Measurements from ENCODE around the gene GFM2. TPM values are rescaled to one million over a fixed set of nuclear protein-coding genes. Genes with fewer than 3 reads are reported as not detected.

The GFM2 gene
- total and polyA plus RNA-seq, 2 donors (not counting 1 experiment from before 2014, with no cell fraction given) = 30.2 to 51.7 TPM

DNA sequence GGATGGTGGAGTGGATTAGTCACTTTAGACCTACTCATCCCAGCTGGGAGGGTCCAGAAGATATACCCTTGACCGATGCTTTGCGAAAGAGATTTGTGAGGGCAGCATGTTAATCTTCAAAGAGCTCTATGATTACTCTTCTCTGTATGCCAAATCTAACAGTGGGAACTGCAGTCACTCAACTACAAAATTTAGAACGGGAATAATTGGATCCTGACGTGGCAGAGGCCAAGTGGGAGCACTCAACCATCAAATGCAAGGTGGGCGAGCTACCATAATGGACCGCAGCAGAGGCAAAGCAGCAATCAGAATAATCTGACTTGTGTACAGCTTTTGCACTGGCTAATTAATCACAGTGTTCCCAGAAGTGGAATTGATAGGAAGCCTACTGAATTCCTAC lies 20.5 kb upstream of the GFM2 start:
- no peaks in the 10 kb centered on the region for H4K20me1 ChIP-seq (ENCODE audit: control insufficient read depth, extremely low read depth, insufficient read depth, low read length)
- DNase-seq (ENCODE audit: low read depth in 2 of 2) = no peak
- H3K36me3 ChIP-seq (ENCODE audit: control insufficient read depth, insufficient read depth, low read length) = no peaks in the 10 kb centered on the region
- H3K27ac ChIP-seq (ENCODE audit: insufficient read depth, low read length) = no peak overlapping the region
- no peak for TF ChIP-seq EZH2 (IDR thresholded peaks at IDR 0.05; ENCODE audit: low read length, missing control alignments)
- TF ChIP-seq, protein P1, sequence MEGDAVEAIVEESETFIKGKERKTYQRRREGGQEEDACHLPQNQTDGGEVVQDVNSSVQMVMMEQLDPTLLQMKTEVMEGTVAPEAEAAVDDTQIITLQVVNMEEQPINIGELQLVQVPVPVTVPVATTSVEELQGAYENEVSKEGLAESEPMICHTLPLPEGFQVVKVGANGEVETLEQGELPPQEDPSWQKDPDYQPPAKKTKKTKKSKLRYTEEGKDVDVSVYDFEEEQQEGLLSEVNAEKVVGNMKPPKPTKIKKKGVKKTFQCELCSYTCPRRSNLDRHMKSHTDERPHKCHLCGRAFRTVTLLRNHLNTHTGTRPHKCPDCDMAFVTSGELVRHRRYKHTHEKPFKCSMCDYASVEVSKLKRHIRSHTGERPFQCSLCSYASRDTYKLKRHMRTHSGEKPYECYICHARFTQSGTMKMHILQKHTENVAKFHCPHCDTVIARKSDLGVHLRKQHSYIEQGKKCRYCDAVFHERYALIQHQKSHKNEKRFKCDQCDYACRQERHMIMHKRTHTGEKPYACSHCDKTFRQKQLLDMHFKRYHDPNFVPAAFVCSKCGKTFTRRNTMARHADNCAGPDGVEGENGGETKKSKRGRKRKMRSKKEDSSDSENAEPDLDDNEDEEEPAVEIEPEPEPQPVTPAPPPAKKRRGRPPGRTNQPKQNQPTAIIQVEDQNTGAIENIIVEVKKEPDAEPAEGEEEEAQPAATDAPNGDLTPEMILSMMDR (conservative IDR thresholded peaks at IDR 0.05 in 1 of 2, IDR thresholded peaks at IDR 0.05 in 1 of 2; ENCODE audit: low read depth in 1 of 2, low read length in 2 of 2) = no peak
- no peaks in the 10 kb centered on the region for H3K27me3 ChIP-seq (ENCODE audit: control insufficient read depth, insufficient read depth, low read length)
- H3K4me2 ChIP-seq (ENCODE audit: extremely low read depth, insufficient read depth, low read length) = no peak overlapping the region
- no peaks in the 10 kb centered on the region for H3K9me3 ChIP-seq (ENCODE audit: control insufficient read depth, insufficient read depth, low read depth, low read length)
- no peak overlapping the region for H3K4me3 ChIP-seq (replicated peaks in 1 of 4; ENCODE audit: control extremely low read depth in 1 of 4, insufficient read depth in 1 of 4, low read depth in 3 of 4, low read length in 4 of 4)
- no peak overlapping the region for H3K9ac ChIP-seq (ENCODE audit: insufficient read depth, low read length)
- no peak overlapping the region for H2AFZ ChIP-seq (ENCODE audit: low read length)
- H3K4me1 ChIP-seq (ENCODE audit: control insufficient read depth, extremely low read depth, insufficient read depth, low read length) = no peaks in the 10 kb centered on the region
- no peaks in the 10 kb centered on the region for H3K79me2 ChIP-seq (ENCODE audit: control insufficient read depth, insufficient read depth, low read length)

DNA sequence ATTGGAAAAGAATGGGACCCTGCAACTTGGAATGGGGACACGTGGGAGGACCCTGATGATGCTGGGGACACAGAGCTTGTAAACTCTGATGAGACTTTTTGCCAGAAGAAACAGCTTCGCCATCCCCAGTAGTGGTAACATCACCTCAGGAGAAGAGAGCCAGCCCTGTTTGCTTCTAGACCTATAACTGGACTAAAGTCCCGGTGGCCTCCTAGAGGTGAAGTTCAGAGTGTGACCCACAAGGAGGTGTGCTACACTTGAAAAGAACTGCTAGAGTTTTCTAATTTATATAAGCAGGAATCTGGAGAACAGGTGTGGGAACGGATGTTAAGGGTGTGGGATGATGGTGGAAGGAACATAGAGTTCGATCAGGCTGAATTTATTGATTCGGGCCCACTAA lies 19.9 kb upstream of the GFM2 start:
- no peaks in the 10 kb centered on the region for H3K27me3 ChIP-seq (ENCODE audit: control insufficient read depth, insufficient read depth, low read length)
- DNase-seq (ENCODE audit: low read depth in 2 of 2) = no peak

DNA sequence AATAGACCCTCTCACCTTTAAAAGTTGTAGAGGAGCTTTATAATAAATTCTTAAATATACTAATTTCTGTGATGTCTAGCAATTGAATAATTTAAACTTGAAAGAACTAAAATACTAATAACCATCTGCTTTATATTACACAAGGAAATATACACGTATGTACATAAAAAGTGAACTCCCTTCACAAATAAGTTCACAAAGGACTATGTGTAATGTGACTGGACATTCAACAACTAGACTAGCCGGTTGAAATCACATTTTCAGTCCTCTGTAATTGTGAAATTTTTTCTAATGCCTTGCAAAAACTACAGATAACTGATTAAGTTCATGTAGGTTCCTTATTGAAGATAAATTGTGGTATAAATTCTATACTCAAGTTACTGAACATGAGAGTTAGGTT lies 11.7 kb upstream of the GFM2 start:
- no peak overlapping the region for H3K4me3 ChIP-seq (replicated peaks in 1 of 4; ENCODE audit: control extremely low read depth in 1 of 4, insufficient read depth in 1 of 4, low read depth in 3 of 4, low read length in 4 of 4)
- H3K4me1 ChIP-seq (ENCODE audit: control insufficient read depth, extremely low read depth, insufficient read depth, low read length) = no peaks in the 10 kb centered on the region
- H2AFZ ChIP-seq (ENCODE audit: low read length) = no peak overlapping the region
- no peak for DNase-seq (ENCODE audit: low read depth in 2 of 2)
- H3K27me3 ChIP-seq (ENCODE audit: control insufficient read depth, insufficient read depth, low read length) = no peaks in the 10 kb centered on the region
- H3K36me3 ChIP-seq (ENCODE audit: control insufficient read depth, insufficient read depth, low read length) = no peaks in the 10 kb centered on the region
- no peak overlapping the region for H3K9ac ChIP-seq (ENCODE audit: insufficient read depth, low read length)
- no peaks in the 10 kb centered on the region for H3K79me2 ChIP-seq (ENCODE audit: control insufficient read depth, insufficient read depth, low read length)
- TF ChIP-seq, protein P1 (conservative IDR thresholded peaks at IDR 0.05 in 1 of 2, IDR thresholded peaks at IDR 0.05 in 1 of 2; ENCODE audit: low read depth in 1 of 2, low read length in 2 of 2) = no peak
- no peak for TF ChIP-seq EZH2 (IDR thresholded peaks at IDR 0.05; ENCODE audit: low read length, missing control alignments)
- no peaks in the 10 kb centered on the region for H4K20me1 ChIP-seq (ENCODE audit: control insufficient read depth, extremely low read depth, insufficient read depth, low read length)
- no peak overlapping the region for H3K4me2 ChIP-seq (ENCODE audit: extremely low read depth, insufficient read depth, low read length)
- no peak overlapping the region for H3K27ac ChIP-seq (ENCODE audit: insufficient read depth, low read length)
- no peaks in the 10 kb centered on the region for H3K9me3 ChIP-seq (ENCODE audit: control insufficient read depth, insufficient read depth, low read depth, low read length)

More for the DNA sequence above, 19.9 kb upstream of the GFM2 start:
- H2AFZ ChIP-seq (ENCODE audit: low read length) = no peak overlapping the region
- TF ChIP-seq, protein P1 (conservative IDR thresholded peaks at IDR 0.05 in 1 of 2, IDR thresholded peaks at IDR 0.05 in 1 of 2; ENCODE audit: low read depth in 1 of 2, low read length in 2 of 2) = no peak
- no peak for TF ChIP-seq EZH2 (IDR thresholded peaks at IDR 0.05; ENCODE audit: low read length, missing control alignments)
- H3K36me3 ChIP-seq (ENCODE audit: control insufficient read depth, insufficient read depth, low read length) = no peaks in the 10 kb centered on the region
- H3K9ac ChIP-seq (ENCODE audit: insufficient read depth, low read length) = no peak overlapping the region
- H4K20me1 ChIP-seq (ENCODE audit: control insufficient read depth, extremely low read depth, insufficient read depth, low read length) = no peaks in the 10 kb centered on the region
- no peak overlapping the region for H3K4me2 ChIP-seq (ENCODE audit: extremely low read depth, insufficient read depth, low read length)
- no peak overlapping the region for H3K27ac ChIP-seq (ENCODE audit: insufficient read depth, low read length)
- no peaks in the 10 kb centered on the region for H3K4me1 ChIP-seq (ENCODE audit: control insufficient read depth, extremely low read depth, insufficient read depth, low read length)
- H3K9me3 ChIP-seq (ENCODE audit: control insufficient read depth, insufficient read depth, low read depth, low read length) = no peaks in the 10 kb centered on the region
- no peak overlapping the region for H3K4me3 ChIP-seq (replicated peaks in 1 of 4; ENCODE audit: control extremely low read depth in 1 of 4, insufficient read depth in 1 of 4, low read depth in 3 of 4, low read length in 4 of 4)
- H3K79me2 ChIP-seq (ENCODE audit: control insufficient read depth, insufficient read depth, low read length) = no peaks in the 10 kb centered on the region
